ENCODE results near the gene ZNF423. TPM values are rescaled to one million over a fixed set of nuclear protein-coding genes. Genes with fewer than 3 reads are reported as not detected.

ZNF423 gene
- total RNA-seq, 1 experiment from 2014 or later: not detected

DNA sequence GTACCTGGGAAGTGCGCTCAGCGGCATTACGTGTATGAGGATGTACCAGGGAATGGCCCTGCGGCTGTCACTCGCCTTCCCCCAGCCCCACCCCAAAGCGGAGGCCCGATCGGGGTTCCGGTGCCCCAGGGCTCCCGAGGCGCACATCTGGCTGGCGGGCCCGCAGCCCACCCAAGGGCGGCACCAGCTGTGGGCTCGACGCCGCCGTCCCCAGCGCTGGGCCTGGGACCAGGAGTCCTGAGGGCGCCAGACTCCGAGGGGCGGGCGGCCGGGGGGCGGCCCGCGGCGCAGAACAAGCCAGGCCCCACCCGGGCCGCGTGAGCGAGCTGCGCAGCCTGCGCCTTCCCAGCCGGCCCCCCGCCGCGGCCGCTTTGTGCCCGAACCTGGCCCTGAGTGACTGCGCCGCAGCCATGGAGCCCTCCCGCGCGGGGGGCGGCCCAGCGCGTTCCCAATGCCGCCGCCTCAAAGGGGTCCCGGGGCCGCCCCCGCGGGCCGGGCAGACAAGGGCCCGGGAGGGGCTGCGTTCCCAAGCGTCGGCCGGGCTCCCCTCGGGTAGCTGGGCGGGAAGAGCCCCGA is 17.4 kb downstream of the ZNF423 start:
- Mint-ChIP-seq H3K4me1 (ENCODE audit: low read depth, unreplicated experiment) (no peaks in the 10 kb centered on the region), H3K9me3 (ENCODE audit: low read depth, unreplicated experiment) (no peaks in the 10 kb centered on the region), H3K4me3 (ENCODE audit: low read depth, unreplicated experiment) (no peak overlapping the region), H3K36me3 (ENCODE audit: insufficient read depth, unreplicated experiment) (no peaks in the 10 kb centered on the region), H3K27ac (ENCODE audit: unreplicated experiment) (no peak overlapping the region), H3K27me3 (ENCODE audit: unreplicated experiment) (peaks cover 91% of the 10 kb centered on the region)
- intact Hi-C loops (cut with micrococcal nuclease; ENCODE audit: unreplicated experiment): no loop called here
- DNase-seq: no peak
- TF ChIP-seq, protein P1, sequence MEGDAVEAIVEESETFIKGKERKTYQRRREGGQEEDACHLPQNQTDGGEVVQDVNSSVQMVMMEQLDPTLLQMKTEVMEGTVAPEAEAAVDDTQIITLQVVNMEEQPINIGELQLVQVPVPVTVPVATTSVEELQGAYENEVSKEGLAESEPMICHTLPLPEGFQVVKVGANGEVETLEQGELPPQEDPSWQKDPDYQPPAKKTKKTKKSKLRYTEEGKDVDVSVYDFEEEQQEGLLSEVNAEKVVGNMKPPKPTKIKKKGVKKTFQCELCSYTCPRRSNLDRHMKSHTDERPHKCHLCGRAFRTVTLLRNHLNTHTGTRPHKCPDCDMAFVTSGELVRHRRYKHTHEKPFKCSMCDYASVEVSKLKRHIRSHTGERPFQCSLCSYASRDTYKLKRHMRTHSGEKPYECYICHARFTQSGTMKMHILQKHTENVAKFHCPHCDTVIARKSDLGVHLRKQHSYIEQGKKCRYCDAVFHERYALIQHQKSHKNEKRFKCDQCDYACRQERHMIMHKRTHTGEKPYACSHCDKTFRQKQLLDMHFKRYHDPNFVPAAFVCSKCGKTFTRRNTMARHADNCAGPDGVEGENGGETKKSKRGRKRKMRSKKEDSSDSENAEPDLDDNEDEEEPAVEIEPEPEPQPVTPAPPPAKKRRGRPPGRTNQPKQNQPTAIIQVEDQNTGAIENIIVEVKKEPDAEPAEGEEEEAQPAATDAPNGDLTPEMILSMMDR (IDR thresholded peaks at IDR 0.05; ENCODE audit: unreplicated experiment): no peak
- CTCF ChIA-PET: no interaction called here
- no TSS peak for BruUV-seq (replicated peaks)

DNA sequence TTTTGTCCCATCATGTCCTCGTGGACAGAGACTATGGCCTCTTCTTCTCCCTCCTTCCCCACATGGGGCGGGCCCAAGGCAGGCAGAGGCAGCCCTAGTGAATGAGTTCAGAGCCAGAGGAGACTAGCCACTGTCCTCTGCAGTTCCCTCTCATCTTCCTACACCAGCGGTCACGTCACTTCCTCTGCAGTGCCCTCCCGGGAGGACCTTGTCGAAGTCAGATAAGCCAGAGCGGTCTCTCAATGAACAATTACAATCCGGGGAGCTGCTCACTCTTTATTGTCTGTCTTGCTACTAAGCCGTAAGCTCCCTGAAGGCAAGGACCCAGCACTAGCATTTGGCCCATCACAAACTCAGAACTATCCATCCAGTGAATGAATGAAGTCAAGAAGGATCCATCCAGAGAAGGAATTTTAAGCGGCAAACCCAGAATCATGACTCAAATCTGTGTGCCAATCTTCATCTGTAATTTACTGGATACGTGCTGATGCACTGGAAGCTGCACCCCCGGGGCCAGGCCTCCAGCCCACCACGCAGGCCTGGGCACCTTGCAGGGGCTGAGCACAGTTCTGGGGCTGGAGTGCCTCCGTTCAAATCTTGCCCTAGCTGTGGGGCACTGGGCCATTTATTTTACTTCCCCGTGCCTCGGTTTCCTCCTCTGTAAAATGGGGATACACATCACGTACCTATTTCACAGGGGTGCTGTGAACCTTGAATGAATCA is 18.1 kb downstream of the ZNF423 start:
- Mint-ChIP-seq H3K4me3 (ENCODE audit: low read depth, unreplicated experiment) (no peak overlapping the region), H3K27me3 (ENCODE audit: unreplicated experiment) (peaks cover 91% of the 10 kb centered on the region), H3K27ac (ENCODE audit: unreplicated experiment) (no peak overlapping the region), H3K4me1 (ENCODE audit: low read depth, unreplicated experiment) (no peaks in the 10 kb centered on the region), H3K36me3 (ENCODE audit: insufficient read depth, unreplicated experiment) (no peaks in the 10 kb centered on the region), H3K9me3 (ENCODE audit: low read depth, unreplicated experiment) (no peaks in the 10 kb centered on the region)
- CTCF ChIA-PET: no interaction called here
- intact Hi-C loops (cut with micrococcal nuclease; ENCODE audit: unreplicated experiment): no loop called here
- no peak for DNase-seq
- no TSS peak for BruUV-seq (replicated peaks)
- TF ChIP-seq, protein P1 (IDR thresholded peaks at IDR 0.05; ENCODE audit: unreplicated experiment): no peak

DNA sequence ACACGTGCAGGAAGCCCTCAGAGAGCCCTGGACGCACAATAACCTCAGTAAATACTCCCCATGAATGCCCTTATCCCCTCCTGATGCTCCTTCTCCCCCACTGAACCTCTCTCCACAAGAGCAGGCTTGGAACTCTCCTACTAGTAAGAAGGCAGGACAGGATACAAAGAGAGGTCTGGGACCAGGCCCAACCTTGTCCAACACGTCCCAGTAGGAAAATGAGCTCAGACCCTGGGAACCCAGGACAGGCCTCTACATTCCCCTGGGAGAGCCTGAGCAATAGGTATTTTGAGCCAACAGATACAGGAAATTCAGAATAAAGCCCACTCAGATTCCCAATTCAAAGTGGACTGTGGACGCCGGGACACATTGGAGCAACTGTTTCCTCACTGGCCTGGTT is 19.2 kb downstream of the ZNF423 start:
- DNase-seq: no peak
- TF ChIP-seq, protein P1 (IDR thresholded peaks at IDR 0.05; ENCODE audit: unreplicated experiment): no peak
- no TSS peak for BruUV-seq (replicated peaks)
- H3K9me3 Mint-ChIP-seq (ENCODE audit: low read depth, unreplicated experiment): no peaks in the 10 kb centered on the region
- no peaks in the 10 kb centered on the region for H3K36me3 Mint-ChIP-seq (ENCODE audit: insufficient read depth, unreplicated experiment)
- H3K4me3 Mint-ChIP-seq (ENCODE audit: low read depth, unreplicated experiment): no peak overlapping the region
- H3K27me3 Mint-ChIP-seq (ENCODE audit: unreplicated experiment): peaks cover 91% of the 10 kb centered on the region
- no peaks in the 10 kb centered on the region for H3K4me1 Mint-ChIP-seq (ENCODE audit: low read depth, unreplicated experiment)
- intact Hi-C loops (cut with micrococcal nuclease; ENCODE audit: unreplicated experiment): no loop called here
- no peak overlapping the region for H3K27ac Mint-ChIP-seq (ENCODE audit: unreplicated experiment)
- CTCF ChIA-PET: interaction anchor here (0.6 to 1.1 kb wide), 2 partner anchors 14 to 45 kb away, joined by 3 read pairs; no protein-coding TSS in a partner anchor

DNA sequence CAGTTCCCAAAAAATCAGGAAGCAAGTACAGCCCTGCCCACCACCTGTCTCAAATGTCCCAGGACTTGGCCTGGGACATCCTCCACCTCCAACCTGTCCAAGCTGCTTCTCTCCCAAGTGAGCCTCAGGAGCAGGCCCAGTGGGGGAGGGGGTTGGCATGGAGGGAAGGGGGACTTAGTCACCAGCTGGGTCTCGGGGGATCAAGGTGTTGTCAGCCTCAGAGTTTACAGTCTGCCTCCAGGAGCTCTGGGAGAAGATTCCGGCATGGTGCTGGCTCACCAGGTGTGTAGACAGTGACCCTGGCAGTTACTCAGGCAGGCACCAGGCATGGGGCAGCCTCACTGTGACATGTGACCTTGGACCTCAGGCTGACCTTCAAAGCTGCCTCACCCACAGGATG is 19.7 kb downstream of the ZNF423 start:
- TF ChIP-seq, protein P1 (IDR thresholded peaks at IDR 0.05; ENCODE audit: unreplicated experiment): no peak
- H3K4me1 Mint-ChIP-seq (ENCODE audit: low read depth, unreplicated experiment): no peaks in the 10 kb centered on the region

More for the DNA sequence above, 19.7 kb downstream of the ZNF423 start:
- BruUV-seq (replicated peaks): no TSS peak
- CTCF ChIA-PET: interaction anchor here (0.6 to 1.1 kb wide), 2 partner anchors 15 to 45 kb away, joined by 3 read pairs; no protein-coding TSS in a partner anchor
- no peaks in the 10 kb centered on the region for H3K9me3 Mint-ChIP-seq (ENCODE audit: low read depth, unreplicated experiment)
- H3K36me3 Mint-ChIP-seq (ENCODE audit: insufficient read depth, unreplicated experiment): no peaks in the 10 kb centered on the region
- H3K4me3 Mint-ChIP-seq (ENCODE audit: low read depth, unreplicated experiment): no peak overlapping the region
- DNase-seq: no peak
- H3K27ac Mint-ChIP-seq (ENCODE audit: unreplicated experiment): no peak overlapping the region
- H3K27me3 Mint-ChIP-seq (ENCODE audit: unreplicated experiment): peaks cover 91% of the 10 kb centered on the region
- intact Hi-C loops (cut with micrococcal nuclease; ENCODE audit: unreplicated experiment): no loop called here

Measured in Calu3 (cell line).